ENCODE measurements around the gene CTIF. TPM values are rescaled to one million over a fixed set of nuclear protein-coding genes. Genes with fewer than 3 reads are reported as not detected.

CTIF gene
- total RNA-seq, 1 donor: 65.9 TPM

- H3K4me3 ChIP-seq (ENCODE audit: insufficient read depth, low read length): no peak overlapping the region
- no peaks in the 10 kb centered on the region for H3K27me3 ChIP-seq (ENCODE audit: insufficient read depth, low read length)
- no peaks in the 10 kb centered on the region for H3K9me3 ChIP-seq (ENCODE audit: low read depth, low read length)
- TF ChIP-seq CTCF (IDR thresholded peaks at IDR 0.05; ENCODE audit: extremely low read depth, low read depth, low read length): no peak
- peaks cover 1% of the 10 kb centered on the region for H3K4me1 ChIP-seq (ENCODE audit: insufficient read depth, low read length)
- no peak overlapping the region for H2AFZ ChIP-seq (ENCODE audit: low read length)
- H3K36me3 ChIP-seq (ENCODE audit: insufficient read depth, low read length): peaks cover 6% of the 10 kb centered on the region
- peaks cover 98% of the 10 kb centered on the region for H3K79me2 ChIP-seq (ENCODE audit: insufficient read depth, low read length)
- no peak for DNase-seq (ENCODE audit: insufficient read length, low spot score, missing footprints)
- H3K4me2 ChIP-seq (ENCODE audit: insufficient read depth, low read length): no peak overlapping the region
- no peak overlapping the region for H3K27ac ChIP-seq (ENCODE audit: low read depth, low read length)
- H4K20me1 ChIP-seq (ENCODE audit: insufficient read depth, low read length): peaks cover 96% of the 10 kb centered on the region
Measured at GRCh38 chr18:48581206-48581605, 42.4 kb downstream of the CTIF start.

GRCh38 chr18:48581941-48582340 is 43.1 kb downstream of the CTIF start:
- Histone ChIP-seq H3K27ac (ENCODE audit: low read depth, low read length) (no peak overlapping the region), H3K27me3 (ENCODE audit: insufficient read depth, low read length) (no peaks in the 10 kb centered on the region), H3K4me2 (ENCODE audit: insufficient read depth, low read length) (no peak overlapping the region), H3K36me3 (ENCODE audit: insufficient read depth, low read length) (peaks cover 6% of the 10 kb centered on the region), H3K79me2 (ENCODE audit: insufficient read depth, low read length) (peaks cover 94% of the 10 kb centered on the region), H3K4me3 (ENCODE audit: insufficient read depth, low read length) (no peak overlapping the region), H3K9me3 (ENCODE audit: low read depth, low read length) (no peaks in the 10 kb centered on the region), H4K20me1 (ENCODE audit: insufficient read depth, low read length) (peaks cover 90% of the 10 kb centered on the region), H2AFZ (ENCODE audit: low read length) (no peak overlapping the region), H3K4me1 (ENCODE audit: insufficient read depth, low read length) (no peaks in the 10 kb centered on the region)
- no peak for TF ChIP-seq CTCF (IDR thresholded peaks at IDR 0.05; ENCODE audit: extremely low read depth, low read depth, low read length)
- no peak for DNase-seq (ENCODE audit: insufficient read length, low spot score, missing footprints)

DNA sequence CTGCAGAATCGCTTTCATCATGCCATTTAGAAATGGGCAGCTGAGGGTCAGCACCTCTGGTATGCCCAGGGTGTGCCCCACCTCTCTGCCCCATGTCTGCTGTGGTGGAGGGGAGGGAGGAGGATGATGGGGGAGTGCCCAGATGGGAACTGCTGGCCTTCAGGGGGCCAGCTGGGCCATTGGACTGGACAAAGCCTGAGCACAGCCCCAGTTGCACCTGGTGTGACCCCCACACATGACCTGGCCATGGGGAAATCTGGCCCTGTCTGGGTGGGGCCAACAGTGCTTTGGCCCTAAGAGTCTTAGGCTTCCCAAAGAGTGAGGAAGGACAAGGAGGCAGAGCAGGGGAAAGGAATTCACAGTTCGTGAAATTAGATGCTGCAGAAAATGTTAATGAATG is 44.1 kb downstream of the CTIF start:
- H4K20me1 ChIP-seq (ENCODE audit: insufficient read depth, low read length): peaks cover 89% of the 10 kb centered on the region
- no peak for TF ChIP-seq CTCF (IDR thresholded peaks at IDR 0.05; ENCODE audit: extremely low read depth, low read depth, low read length)
- H3K27me3 ChIP-seq (ENCODE audit: insufficient read depth, low read length): no peaks in the 10 kb centered on the region
- peaks cover 2% of the 10 kb centered on the region for H3K36me3 ChIP-seq (ENCODE audit: insufficient read depth, low read length)
- DNase-seq (ENCODE audit: insufficient read length, low spot score, missing footprints): no peak
- no peak overlapping the region for H3K27ac ChIP-seq (ENCODE audit: low read depth, low read length)
- peaks cover 91% of the 10 kb centered on the region for H3K79me2 ChIP-seq (ENCODE audit: insufficient read depth, low read length)
- no peaks in the 10 kb centered on the region for H3K4me1 ChIP-seq (ENCODE audit: insufficient read depth, low read length)
- no peak overlapping the region for H3K4me2 ChIP-seq (ENCODE audit: insufficient read depth, low read length)
- no peaks in the 10 kb centered on the region for H3K9me3 ChIP-seq (ENCODE audit: low read depth, low read length)
- no peak overlapping the region for H3K4me3 ChIP-seq (ENCODE audit: insufficient read depth, low read length)
- H2AFZ ChIP-seq (ENCODE audit: low read length): no peak overlapping the region

- H3K9me3 ChIP-seq (ENCODE audit: low read depth, low read length): no peaks in the 10 kb centered on the region
- peaks cover 87% of the 10 kb centered on the region for H4K20me1 ChIP-seq (ENCODE audit: insufficient read depth, low read length)
- H3K27me3 ChIP-seq (ENCODE audit: insufficient read depth, low read length): no peaks in the 10 kb centered on the region
- H3K4me1 ChIP-seq (ENCODE audit: insufficient read depth, low read length): no peaks in the 10 kb centered on the region
- H3K4me3 ChIP-seq (ENCODE audit: insufficient read depth, low read length): no peak overlapping the region
- no peak for DNase-seq (ENCODE audit: insufficient read length, low spot score, missing footprints)
- H2AFZ ChIP-seq (ENCODE audit: low read length): no peak overlapping the region
- H3K27ac ChIP-seq (ENCODE audit: low read depth, low read length): no peak overlapping the region
- no peak overlapping the region for H3K4me2 ChIP-seq (ENCODE audit: insufficient read depth, low read length)
- TF ChIP-seq CTCF (IDR thresholded peaks at IDR 0.05; ENCODE audit: extremely low read depth, low read depth, low read length): no peak
- peaks cover 91% of the 10 kb centered on the region for H3K79me2 ChIP-seq (ENCODE audit: insufficient read depth, low read length)
- H3K36me3 ChIP-seq (ENCODE audit: insufficient read depth, low read length): no peaks in the 10 kb centered on the region
Measured at GRCh38 chr18:48583573-48583972, 44.7 kb downstream of the CTIF start.
